AG04449 (cell line): ENCODE data around the gene GRIN3A.
"Not testable (repeated sequence)": the region's sequence is repeated elsewhere in the genome, so short reads cannot be mapped to it uniquely, and the experiment has no call there.

Experiments used
- CTCF ChIA-PET: fragments of 350-600 bp; formaldehyde crosslinking; extraction: SDS; loops from one replicate; lab custom pipeline; 2021; ENCODE audit warnings: antibody characterized with exemption; lab: Yijun Ruan, JAX
- POLR2A ChIA-PET: fragments of 400-600, 350-600 bp; formaldehyde crosslinking; extraction: SDS; loops from one replicate; lab custom pipeline; 2020; ENCODE audit warnings: antibody characterized with exemption, inconsistent platforms; lab: Yijun Ruan, JAX
- DNase-seq: peaks from one replicate; pipeline ENCODE4 v3.0.0-alpha.2; 2010; ENCODE audit warnings: low read depth, low spot score
- H3K4me3 ChIP-seq: 2 replicates; pipeline ENCODE4 v1.5.1; 2011; ENCODE audit warnings: low read depth, mild to moderate bottlenecking, control low read depth, low read length
- TF ChIP-seq, protein P1 (sequence below): IDR thresholded peaks from one replicate; pipeline ENCODE4 v1.5.1; 2011; ENCODE audit warnings: mild to moderate bottlenecking, moderate library complexity, low read length, control low read depth, inconsistent platforms; ENCODE audit not compliant: insufficient read depth; ENCODE audit errors: missing control alignments

The GRIN3A gene

DNA sequence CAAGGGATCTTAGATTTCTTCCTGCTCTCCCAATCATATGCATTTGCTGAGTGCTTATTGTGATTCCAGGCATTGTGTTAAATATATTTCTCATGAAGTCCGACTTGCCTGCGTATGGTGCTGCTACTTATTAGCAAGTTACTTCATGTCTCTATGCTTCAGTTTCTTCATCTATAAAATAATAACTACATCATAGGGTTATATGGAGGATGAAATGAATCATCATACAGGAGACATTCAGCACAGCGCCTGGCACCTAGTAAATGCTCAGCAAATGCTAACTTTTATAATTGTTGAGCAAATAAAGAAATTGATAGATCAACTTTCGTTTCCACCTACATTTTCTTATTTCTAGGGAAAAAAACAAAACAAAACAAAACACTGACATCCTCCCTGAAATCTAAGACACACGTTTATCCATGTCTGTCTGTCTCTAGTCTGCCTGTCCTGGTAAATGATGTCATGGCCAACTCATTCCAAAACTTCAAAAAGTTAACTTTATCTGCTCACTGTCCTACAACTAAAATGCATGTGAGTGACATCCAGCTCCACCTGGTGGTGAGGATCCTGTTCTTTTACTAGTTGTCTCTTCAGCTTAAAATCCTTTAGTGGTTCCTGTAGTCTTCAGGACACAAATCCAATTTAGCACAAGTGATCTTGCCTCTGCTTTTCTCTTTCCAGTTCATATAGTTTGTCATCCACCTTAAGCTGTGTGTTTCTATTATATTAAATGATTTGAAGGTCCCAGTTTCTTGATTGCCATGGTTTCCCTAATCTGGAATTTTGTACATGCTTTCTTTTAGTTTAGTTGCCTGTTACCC, 171.3 kb downstream of the GRIN3A start:
- TF ChIP-seq, protein P1, sequence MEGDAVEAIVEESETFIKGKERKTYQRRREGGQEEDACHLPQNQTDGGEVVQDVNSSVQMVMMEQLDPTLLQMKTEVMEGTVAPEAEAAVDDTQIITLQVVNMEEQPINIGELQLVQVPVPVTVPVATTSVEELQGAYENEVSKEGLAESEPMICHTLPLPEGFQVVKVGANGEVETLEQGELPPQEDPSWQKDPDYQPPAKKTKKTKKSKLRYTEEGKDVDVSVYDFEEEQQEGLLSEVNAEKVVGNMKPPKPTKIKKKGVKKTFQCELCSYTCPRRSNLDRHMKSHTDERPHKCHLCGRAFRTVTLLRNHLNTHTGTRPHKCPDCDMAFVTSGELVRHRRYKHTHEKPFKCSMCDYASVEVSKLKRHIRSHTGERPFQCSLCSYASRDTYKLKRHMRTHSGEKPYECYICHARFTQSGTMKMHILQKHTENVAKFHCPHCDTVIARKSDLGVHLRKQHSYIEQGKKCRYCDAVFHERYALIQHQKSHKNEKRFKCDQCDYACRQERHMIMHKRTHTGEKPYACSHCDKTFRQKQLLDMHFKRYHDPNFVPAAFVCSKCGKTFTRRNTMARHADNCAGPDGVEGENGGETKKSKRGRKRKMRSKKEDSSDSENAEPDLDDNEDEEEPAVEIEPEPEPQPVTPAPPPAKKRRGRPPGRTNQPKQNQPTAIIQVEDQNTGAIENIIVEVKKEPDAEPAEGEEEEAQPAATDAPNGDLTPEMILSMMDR = peak; percentile 50
- CTCF ChIA-PET = interaction anchor here (0.7 to 10.2 kb wide), 22 partner anchors 9 to 121 kb away, joined by 3 to 112 read pairs (median 4); partner anchors contain the start of gene RNF20
- H3K4me3 ChIP-seq = no peak overlapping the region
- DNase-seq = no peak
- POLR2A ChIA-PET = no interaction called here

DNA sequence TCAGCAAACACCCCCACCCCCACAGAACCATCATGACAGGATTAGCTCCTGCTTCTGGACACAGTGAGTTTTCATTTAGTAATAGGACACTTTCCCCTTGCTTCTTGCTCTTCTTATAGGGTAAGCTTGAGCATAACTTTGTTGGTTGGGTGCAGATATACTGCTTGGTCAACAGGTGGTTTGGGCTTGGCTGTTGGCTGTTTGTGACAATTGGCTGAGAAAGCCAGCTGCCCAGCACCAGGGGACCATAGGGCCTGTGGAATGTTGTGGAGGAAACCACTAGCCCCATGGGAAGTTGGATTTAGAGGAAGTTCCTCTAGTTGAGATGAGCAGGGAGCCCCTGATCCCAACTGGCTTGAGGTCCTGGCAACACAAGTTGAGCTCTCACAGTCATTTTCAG, 174.2 kb downstream of the GRIN3A start:
- ChIA-PET CTCF (interaction anchor here (0.7 to 10.2 kb wide), 7 partner anchors 12 to 176 kb away, joined by 3 to 112 read pairs (median 5); no protein-coding TSS in a partner anchor), POLR2A (no interaction called here)
- no peak overlapping the region for H3K4me3 ChIP-seq
- TF ChIP-seq, protein P1 = no peak
- DNase-seq = no peak

DNA sequence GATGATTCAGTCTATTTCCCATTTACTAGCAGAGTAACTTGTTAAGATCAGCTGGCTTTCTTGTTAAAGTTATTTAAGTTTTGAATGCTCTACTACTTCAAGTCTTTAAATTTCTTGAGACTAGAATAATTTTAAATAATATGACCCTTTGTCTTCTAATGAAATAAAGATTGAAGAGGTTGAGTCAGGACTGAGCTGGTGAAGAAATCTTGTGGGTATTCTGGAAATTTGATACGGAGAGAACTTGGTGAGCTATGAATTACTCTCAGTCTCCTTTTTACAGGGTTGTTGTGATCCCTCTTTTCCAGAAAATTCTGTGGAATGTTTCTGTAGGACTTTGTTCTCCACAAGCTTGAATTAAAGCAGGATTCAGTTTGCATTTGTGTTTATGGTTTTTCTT, 175.5 kb downstream of the GRIN3A start:
- CTCF ChIA-PET = interaction anchor here (1.2 to 10.2 kb wide), 6 partner anchors 10 to 130 kb away, joined by 3 to 112 read pairs (median 4); no protein-coding TSS in a partner anchor
- no peak for DNase-seq
- POLR2A ChIA-PET = no interaction called here
- H3K4me3 ChIP-seq = no peak overlapping the region
- TF ChIP-seq, protein P1 = no peak

DNA sequence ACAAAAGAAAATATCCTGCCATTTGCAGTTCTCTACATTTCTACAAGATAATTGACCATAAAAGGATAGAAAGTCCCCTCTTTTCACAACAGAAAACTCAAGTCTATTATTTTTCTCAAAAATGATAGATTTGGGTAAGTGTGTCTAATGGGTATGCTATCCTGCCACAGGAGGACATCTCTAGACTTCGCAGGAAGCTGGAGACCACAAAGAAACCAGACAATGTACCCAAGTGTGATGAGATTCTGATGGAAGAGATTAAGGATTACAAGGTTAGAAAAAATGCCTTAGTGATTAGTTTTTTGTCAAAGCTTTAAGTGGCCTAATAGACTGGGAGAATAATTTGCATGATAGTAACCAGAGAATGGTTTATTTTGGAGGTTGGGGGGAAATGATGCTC, 176.7 kb downstream of the GRIN3A start:
- H3K4me3 ChIP-seq = no peak overlapping the region
- ChIA-PET CTCF (interaction anchor here (1.0 to 10.2 kb wide), 2 partner anchors 102 to 113 kb away, joined by 3 to 112 read pairs; no protein-coding TSS in a partner anchor), POLR2A (no interaction called here)
- TF ChIP-seq, protein P1 = no peak
- no peak for DNase-seq

DNA sequence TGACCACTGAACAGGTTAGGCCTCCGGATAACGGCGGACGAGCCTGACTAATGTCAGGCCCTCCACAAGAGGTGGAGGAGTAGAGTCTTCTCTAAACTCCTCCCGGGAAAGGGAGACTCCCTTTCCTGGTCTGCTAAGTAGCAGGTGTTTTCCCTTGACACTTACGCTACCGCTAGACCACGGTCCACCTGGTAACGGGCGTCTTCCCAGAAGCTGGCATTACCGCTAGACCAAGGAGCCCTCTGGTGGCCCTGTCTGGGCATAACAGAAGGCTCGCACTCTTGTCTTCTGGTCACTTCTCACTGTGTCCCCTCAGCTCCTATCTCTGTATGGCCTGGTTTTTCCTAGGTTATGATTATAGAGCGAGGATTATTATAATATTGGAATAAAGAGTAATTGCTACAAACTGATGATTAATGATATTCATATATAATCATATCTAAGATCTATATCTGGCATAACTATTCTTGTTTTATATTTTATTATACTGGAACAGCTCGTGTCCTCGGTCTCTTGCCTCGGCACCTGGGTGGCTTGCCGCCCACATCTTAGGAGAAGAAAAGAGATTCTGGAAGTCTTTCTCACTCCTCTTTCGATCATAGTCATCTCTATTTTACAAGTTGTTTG, 188.9 kb downstream of the GRIN3A start:
- H3K4me3 ChIP-seq, POLR2A ChIA-PET, DNase-seq: not testable (repeated sequence)
- CTCF ChIA-PET = interaction anchor here (0.8 to 1.7 kb wide), 7 partner anchors 9 to 101 kb away, joined by 3 to 8 read pairs (median 6); no protein-coding TSS in a partner anchor

DNA sequence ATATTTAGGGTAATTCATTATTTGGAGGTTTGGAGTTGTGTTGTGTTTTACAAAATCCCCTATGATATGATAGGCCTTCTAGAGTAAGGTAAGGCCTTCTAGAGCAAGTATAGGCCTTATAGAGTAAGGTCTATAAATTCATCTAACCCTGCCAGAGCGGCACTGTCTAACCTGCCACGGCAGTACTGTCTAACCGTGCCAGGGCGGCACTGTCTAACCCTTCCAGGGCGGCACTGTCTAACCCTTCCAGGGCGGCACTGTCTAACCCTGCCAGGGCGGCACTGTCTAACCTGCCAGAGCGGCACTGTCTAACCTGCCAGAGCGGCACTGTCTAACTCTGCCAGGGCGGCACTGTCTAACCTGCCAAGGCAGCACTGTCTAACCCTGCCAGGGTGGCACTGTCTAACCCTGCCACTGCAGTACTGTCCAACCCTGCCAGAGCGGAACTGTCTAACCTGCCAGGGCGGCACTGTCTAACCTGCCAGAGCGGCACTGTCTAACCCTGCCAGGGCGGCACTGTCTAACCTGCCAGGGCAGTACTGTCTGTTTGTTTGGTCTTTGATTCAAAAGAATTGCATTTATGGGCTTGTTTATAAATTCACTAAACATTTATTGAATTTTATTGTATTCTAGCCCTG, 195.2 kb downstream of the GRIN3A start:
- no peak overlapping the region for H3K4me3 ChIP-seq
- ChIA-PET POLR2A (no interaction called here), CTCF (interaction anchor here (0.6 to 27.2 kb wide), 5 partner anchors 9 to 84 kb away, joined by 3 to 975 read pairs (median 5); no protein-coding TSS in a partner anchor)
- TF ChIP-seq, protein P1 = no peak
- no peak for DNase-seq
